Anterior cingulate cortex (tissue), 58 donors: ENCODE measurements around the gene DTNBP1.

Experiments
- DNase-seq, 58 donors: peaks; one replicate each; lab custom pipeline; 2025; lab: John Stamatoyannopoulos, UW

Gene DTNBP1

DNA sequence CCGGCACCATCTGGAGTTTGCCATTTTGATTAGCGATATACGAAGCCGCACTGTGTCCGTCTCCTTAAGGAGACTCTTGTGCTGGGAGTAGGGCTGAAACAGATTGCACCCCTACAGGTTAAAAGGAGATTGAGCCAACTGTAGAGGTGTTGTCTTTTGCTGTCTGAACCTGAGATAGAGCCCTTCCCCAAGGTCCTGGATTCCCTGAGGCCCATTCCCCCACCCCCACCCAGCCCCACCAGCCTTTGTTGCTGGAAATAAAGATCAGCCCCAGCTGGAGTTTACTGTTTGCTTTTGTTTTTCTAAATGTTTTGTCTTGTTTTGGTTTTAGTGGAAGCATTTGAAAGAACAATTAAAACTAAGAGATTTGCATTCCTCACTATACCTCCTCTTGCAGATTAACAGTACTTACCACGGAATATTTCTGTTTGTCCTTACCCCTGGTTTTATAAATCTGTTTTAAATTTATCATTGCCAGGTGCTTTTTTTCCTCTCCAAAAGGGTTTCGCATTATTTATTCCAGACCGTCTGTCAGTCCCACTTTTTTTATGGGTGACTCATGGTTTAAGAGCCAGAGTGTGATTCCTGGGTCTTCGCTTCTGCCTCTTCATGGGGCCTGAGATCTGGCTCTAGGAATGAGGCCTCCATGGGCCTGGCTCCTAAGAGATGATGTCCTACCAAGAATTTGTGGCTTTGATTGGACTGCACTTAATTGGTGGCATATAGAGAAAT, 169.2 kb downstream of the DTNBP1 start:
- DNase-seq, result no peak

DNA sequence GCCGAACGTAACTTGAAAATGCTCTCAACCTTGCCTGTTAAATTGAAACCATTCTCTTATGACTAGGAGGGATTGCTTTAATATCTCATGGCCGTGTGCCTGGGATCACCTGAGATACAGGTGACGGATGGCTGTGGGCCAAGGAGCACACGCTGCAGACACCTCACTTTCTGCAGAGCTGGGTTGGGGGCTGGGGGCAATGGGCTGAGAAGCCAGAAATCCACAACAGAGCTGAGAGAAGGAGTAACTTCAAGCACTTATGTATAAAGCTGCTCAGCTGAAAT, 170.9 kb downstream of the DTNBP1 start:
- no peak for DNase-seq

DNA sequence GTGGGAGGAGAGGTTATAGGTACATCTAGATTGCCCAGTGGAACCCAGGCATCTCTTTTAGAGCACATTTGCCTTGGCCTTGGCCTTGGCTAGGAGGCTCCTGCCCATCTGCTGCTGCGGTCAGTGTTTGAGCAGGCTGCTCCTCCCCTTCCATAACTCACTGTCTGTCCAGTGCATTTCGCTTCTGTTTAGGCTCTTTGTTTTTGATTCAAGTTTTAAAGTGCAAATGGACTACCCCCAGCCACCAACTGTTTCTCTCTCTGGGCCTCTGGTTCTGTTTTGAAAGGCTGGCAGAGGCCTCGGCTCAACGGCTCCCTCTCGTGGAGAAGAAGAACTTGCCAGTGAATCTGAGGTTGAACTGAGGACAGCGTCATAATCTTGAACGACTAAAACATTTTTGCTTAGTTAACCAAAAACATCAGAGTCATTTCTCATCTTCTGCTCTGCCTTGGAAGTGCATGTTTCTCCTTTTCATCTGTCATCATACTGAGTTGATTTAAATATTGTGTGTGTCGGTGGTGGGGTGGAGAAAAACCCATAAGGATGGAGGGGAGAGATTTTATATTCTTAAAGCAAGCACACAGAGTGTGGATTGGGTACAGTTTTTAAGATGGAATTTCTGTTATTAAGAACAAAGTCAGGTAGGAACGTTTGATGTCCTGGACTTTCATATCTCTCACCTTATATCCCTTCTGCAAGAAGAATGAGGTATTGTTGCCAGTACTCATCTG, 171.4 kb downstream of the DTNBP1 start:
- peak in 57 of 58 donors; percentile 12 to 90 (median 70) for DNase-seq

DNA sequence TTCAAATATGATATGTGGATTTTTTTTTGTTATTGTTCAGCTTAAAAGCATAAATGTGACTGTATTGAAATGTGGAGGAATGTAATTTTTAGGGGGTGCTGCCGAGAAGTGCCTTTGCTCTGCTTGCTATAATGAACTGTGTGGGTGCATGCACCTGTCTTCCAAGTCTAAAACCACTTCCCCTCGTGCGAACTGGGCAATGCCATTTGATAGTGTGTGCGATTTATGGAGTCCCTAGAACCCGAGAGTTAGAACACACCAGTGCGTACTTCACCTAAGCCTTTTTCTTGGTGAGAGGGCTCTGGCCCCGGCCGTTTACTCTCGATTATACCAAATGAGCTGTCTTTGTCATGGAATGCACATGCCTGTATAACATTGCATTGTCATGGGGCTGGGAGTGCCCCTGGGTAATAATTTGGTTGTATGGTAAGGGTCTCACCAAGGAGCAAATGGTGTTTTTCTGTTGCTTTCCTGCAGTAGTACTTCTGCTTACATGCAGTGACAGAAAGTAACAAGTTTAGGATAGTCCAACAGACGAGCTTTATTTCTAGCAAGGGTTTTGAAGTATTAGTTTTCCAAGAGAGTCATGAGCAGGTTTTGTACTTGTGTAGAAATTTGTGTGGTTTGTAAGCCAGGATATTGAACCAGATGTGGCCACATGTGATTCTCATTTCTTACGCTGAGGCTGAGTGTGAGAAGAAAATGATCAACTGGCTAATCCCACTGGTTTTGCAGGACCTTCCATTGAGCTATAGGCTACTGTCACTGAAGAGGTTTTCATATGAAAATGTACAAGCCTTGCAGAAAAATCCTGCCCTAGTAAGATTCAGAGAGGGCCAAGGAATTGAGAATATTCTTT, 172.4 kb downstream of the DTNBP1 start:
- no peak for DNase-seq

DNA sequence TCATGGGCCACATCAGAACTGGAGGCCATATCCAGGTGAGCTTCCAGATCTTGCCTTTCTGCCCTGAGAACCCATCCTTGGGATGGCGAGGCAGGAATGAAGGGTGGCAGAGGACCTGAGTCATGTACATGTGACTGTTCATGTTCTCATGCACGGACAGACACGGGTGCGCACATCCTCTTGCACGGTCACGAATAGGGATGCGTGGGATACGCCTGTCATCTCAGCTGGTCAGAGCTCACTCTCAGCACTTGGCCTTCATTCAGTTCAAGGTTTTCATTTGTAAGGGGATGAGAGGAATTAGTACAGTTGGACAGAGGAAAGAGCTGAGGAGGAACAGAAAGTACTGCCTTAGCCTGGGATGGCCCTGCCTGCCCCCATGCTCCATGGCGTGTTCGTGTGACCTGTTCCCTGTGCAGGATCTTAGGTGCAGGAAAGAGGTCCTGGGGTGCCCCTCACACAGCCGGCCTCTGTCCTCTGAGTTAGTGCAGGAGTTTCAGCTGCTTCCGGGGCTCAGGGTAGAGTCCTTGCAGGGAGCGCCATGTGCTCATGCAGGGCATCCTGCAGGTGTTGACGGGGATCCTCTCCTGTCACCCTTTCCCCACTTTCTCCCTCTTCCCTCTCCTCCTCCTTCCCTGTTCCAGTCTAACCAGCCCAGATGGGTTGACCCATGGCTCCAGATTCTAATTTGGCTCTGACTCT, 173.4 kb downstream of the DTNBP1 start:
- no peak for DNase-seq

DNA sequence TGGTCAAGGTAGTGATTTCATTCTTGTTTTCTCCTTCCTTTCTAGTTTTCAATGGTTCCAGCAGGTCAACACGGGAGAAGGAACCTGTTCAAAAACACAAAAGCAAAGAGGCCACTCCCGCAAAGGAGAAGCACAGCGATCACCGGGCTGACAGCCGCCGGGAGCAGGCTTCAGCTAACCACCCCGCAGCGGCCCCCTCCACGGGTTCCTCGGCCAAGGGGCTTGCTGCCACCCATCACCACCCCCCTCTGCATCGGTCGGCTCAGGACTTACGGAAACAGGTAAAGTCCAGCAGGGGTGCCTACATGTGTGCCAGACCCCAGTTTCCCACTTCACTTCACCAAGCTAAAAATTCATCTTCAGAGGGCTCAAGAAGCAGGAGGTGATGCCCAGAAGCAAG, 175.6 kb downstream of the DTNBP1 start:
- DNase-seq, result no peak

DNA sequence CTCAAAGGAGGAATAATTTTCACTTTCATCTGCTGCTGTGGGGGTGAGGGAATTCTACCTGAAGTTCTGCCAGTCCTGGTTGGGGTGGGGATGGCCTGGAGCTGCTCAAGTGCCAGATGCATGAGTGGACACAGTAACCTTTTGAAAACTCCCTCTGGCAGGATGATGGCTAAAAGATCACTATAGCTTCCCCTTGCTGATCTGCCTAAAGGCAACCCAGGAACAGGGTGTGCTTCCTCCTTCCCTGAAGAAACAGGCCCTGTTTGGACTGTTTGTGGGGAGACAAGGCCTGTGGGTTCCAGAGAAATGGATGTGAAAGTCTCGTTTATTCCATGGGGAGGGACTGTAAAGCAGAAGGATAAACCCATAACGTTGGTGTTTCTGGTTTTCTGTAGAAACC, 176.9 kb downstream of the DTNBP1 start:
- DNase-seq, result no peak

DNA sequence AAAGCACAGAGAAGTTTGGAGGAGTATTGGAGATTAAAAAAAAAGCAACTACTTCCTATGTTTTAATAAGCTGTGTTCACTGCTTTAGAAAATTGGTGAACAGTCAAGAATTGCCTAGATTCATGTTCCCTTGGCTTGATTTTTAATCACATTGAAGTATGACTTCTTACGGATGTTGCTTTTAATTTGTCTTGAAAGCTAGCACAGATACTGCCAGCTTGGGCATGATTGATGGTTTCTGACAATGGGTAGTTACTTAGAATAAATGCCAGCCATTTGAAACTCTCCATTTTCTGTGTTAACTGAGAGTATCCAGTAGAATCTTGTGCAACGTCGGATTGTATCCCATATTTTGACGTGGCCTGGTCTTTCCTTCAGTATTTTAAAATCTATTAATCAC, 178.0 kb downstream of the DTNBP1 start:
- DNase-seq, result no peak

DNA sequence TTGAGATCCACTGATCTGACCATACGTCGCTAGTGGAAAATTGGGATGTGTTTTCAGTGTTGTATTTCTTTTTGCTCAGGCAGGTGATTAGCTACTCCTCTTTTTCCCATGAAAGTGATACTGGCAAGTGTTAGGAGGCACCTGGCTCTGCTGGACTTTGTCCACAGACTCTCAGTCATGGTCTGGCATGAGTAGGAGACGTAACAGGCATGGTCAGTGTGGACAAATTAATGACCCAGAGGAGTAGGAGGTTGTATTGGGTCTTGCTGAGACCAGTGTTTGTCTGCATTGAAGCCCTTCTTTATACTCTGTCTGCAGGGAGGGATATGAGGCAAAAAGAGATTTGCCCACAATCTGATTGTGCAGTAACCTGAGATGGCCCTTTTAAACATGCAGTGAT, 178.7 kb downstream of the DTNBP1 start:
- no peak for DNase-seq

DNA sequence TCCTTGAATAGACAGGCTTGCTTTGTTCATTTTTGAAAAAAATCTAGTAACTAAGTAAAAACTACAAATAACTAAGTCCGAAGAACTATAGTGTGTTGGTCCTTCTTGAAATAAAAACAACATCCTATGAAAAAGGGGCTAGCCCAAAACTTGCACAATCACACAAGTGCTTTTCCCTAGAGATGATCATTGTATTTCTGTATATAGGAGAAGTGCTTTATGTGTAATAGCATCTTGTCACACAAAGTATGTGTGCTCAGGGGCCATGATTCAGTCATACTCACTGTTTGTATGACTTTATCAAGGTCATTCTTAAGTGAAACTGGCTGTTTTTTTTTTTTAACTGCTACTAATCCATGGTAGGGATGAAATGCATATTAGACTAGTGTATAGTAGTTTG, 179.8 kb downstream of the DTNBP1 start:
- DNase-seq, result no peak

DNA sequence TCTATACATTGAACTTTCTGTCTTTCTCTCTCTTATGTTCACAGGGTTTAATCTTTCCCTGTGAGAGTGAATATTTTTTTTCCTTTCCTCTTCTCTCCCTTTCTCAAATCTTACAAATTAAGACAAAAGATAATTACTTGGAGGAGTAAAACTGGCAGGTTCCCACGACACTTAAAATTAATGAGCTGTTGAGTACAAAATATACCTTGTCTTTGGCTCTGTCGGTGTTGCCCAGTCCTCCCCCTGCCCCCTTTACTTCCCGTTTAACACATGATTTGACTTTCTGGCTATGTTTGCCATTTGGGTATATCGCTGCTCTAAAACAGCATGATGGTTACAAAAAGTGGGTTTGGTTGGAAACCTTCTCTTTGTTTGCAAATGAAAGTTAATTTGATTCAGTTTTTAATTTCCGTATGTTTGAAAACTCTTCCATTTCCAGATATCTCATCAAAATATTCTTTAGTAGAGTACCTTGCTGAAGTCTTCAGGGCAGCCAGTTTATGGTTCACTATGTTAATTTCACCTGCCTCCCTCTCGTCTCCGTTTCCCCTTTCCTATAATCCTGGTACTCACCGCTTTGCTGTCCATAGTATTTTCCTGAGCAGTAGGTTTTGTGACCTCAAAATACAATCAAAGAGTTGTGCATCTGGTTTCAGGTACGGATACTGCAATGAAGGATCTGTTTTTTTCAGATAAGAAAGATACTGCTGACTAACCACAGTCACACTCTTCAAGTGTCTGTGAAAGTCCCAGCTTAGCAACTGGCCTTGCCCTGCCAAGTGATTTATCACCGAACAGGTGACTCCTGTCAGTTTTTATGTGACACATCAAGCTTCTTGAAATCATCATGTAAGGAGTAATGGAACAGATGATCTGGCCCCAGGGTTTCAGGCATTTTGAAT, 181.2 kb downstream of the DTNBP1 start:
- no peak for DNase-seq

DNA sequence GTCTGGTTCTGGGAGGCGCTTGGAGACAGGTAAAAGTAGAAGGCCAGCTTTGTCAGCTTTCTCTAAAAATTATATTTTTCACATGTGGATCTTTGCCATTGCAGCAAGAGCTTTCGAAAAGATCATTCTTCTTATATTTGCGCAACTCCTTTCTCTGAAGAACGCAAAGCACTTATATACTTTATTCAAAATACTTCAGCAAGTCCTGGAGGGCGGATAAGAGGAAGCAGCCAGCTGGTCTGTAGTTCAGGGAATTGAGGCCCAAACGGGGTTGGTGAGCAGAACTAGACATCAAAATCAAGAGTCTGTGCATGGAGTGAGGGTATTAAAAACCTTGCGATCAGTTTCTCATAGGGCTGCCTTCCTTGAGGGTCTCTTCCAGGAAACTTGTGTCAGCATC, 182.3 kb downstream of the DTNBP1 start:
- no peak for DNase-seq

DNA sequence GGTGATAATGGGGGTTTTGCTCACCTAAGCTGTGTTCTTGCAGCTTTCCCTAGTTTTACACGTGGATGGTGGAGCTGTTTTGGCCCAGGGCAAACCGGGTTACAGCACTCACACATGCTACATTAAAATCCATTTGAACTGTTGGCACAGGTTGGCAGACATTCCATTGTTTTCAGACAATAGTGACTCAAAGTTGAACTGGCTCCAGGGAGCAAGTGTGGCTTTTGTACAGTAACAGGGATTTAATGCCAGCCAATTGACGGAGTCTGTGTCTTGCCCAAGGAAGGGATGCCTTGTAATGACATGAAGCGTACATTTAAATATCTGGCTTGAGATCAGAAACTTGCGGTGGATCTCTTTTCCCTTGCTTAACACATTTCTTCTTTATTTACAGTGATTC, 183.1 kb downstream of the DTNBP1 start:
- peak in 4 of 58 donors; percentile 12 to 49 (median 15) for DNase-seq

DNA sequence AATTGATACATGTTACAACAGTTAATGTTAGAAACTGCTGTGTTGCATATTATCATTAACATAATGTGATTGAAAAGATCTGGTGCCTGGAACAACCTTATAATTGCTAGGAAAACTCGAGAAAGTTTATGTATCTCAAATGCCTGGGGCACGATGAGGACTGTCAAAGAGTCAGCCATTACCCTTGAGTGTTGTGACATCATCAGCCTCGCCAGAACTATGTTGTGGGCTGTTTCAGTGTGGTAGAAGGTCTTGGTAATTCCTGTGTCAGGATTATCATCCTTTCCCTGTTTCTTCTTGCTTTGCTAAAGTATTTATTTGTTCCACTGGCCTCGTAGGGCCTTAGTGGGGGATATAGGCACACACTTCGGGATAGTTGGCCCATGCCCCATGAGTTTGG, 185.1 kb downstream of the DTNBP1 start:
- DNase-seq, result no peak

DNA sequence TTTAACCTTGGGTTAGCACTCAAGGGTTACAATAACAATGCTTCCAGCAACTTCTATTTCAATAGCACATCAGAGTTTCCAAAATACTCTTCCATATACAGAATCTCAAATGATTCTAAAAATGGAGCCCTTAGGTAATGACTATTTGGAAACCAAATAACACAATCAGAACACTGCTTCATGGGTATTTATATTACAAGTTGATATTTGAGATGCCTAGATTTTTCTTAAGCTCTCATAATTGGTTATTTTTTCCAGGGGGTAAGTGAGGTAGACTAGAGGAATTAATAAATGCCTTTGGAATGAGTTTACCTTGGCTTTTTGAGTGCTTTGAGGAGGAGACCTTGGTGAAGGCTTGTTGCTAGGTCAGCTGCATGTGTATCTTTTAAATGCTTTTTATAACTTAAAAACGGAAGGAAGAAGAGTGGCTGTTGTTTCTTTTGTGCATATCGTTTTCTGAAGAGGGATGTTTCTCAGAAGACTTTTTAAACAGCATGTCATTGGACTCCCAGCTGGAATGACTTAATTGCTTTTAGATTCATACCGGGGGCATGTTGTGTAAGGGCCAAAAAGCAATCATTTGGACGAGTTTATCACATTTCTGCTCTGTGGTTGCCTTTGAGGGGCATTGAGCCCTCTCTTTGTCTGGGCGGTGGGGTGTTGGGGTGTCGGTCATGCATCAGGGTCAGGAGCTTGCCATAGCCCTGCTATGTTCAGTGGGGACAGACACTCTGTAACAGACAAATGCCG, 186.0 kb downstream of the DTNBP1 start:
- no peak for DNase-seq

DNA sequence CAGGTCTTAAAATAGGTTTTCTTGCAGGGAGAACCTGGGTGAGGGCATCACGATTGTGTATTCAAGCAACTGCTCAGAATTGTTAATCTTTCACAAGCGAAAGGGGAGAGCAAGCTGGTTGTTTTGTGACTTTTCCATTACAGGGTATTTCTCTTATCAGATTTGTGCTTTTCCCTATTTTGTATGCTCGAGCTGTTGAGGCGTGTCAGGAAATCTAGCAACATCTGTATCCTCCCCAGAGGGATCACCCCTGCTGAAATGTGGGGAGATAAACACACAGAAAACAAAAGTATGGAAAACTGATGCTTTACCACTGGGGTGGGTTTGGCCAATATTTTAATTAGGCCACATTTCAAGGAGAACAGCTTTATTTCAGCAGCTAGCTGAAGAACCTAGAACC, 187.0 kb downstream of the DTNBP1 start:
- no peak for DNase-seq

DNA sequence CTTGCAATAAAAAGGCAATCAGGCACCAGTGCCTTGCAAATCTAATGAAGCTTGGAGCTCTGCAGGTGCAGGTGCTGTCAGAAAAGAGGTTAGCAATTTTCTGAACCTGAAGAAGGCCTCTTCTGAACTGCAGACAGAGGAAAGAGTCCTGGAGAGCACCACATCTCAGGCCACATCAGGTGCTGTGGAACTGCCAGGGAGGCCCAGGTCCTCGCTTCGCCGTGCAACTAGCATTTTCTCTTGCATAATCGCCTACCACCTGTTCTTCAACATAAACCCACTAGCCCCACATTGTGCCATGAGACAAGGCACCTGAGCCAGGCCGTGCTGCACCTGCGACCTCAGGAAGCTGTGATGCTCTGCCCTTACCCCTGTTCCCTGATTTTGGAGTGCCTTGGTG, 187.6 kb downstream of the DTNBP1 start:
- no peak for DNase-seq

DNA sequence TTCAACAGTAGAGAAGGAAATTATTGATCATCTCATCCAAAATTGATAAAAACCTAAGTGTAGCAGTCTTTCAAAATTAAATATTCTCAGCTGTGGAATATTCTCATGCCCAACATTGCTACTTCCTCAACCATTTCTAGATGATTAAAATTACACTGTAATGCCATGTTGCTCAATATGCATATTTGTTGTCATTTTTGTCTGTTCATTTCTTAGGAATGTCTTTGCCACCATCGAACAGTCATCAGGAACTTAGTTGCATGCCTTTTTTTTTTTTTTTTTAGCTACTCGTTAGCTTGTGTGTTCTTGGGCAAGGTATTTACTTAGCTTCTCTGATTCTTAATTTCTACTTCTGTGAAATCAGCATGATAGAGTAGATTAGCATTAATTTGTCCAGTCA, 188.6 kb downstream of the DTNBP1 start:
- no peak for DNase-seq

DNA sequence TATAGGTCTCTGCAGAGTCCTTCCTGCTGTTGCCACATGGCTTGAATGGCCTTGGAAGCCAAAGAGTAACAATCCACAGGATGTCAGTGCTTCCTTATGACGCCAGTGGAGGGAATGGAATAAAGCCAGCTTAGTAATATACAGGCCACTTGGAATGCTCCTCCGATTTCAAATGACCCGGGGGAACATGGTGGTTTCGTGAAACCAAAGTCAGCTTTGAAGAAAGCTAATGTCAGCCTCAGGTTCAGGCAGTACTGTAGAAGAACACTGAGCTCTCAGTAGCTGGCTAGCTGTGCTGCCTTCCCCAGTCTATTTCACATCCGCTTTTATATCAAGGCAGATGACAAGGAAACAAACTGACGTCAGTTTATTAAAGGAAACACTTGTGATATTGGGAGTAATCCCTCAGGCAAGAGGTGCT, 189.1 kb downstream of the DTNBP1 start:
- no peak for DNase-seq
